ENCODE measurements around the gene EYS. TPM values are rescaled to one million over a fixed set of nuclear protein-coding genes. Genes with fewer than 3 reads are reported as not detected.

EYS gene
- total and polyA plus RNA-seq, 2 of the 13 experiments (the other 11 are each of a cell fraction or from before 2014, with no cell fraction given), result 0.04 to 0.07 TPM

DNA sequence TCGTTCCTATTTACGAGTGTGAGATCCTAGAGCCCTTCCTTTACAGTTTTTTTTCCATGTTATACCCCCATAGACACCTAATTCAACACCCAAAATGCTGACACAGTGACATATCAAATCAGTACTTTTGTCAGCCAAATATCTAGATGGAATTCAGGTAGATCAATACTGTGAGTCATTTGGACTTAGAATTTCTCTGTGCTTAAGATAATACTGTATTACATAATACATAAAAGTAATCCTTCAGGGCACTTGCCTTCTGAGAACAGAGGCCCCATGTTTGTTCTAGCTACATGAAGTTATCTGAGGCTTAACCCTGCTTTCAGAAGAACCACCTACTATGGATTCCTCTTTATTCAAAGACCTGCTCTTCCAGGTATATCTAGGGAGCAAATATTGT is 1448.3 kb downstream of the EYS start (continued):
- TF ChIP-seq, protein P1, sequence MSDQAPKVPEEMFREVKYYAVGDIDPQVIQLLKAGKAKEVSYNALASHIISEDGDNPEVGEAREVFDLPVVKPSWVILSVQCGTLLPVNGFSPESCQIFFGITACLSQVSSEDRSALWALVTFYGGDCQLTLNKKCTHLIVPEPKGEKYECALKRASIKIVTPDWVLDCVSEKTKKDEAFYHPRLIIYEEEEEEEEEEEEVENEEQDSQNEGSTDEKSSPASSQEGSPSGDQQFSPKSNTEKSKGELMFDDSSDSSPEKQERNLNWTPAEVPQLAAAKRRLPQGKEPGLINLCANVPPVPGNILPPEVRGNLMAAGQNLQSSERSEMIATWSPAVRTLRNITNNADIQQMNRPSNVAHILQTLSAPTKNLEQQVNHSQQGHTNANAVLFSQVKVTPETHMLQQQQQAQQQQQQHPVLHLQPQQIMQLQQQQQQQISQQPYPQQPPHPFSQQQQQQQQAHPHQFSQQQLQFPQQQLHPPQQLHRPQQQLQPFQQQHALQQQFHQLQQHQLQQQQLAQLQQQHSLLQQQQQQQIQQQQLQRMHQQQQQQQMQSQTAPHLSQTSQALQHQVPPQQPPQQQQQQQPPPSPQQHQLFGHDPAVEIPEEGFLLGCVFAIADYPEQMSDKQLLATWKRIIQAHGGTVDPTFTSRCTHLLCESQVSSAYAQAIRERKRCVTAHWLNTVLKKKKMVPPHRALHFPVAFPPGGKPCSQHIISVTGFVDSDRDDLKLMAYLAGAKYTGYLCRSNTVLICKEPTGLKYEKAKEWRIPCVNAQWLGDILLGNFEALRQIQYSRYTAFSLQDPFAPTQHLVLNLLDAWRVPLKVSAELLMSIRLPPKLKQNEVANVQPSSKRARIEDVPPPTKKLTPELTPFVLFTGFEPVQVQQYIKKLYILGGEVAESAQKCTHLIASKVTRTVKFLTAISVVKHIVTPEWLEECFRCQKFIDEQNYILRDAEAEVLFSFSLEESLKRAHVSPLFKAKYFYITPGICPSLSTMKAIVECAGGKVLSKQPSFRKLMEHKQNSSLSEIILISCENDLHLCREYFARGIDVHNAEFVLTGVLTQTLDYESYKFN (CRISPR knock-in tag; conservative IDR thresholded peaks at IDR 0.05), result 0 out of 2 replicates have a peak, but pooled peaks have one; percentile 43
- TF ChIP-seq HOXA7 (CRISPR knock-in tag; IDR thresholded peaks at IDR 0.05) (no peak), ISX (CRISPR knock-in tag; conservative IDR thresholded peaks at IDR 0.05) (no peak), THYN1 (CRISPR knock-in tag; IDR thresholded peaks at IDR 0.05; ENCODE audit: borderline replicate concordance, low read depth) (no peak), ZNF460 (CRISPR knock-in tag; IDR thresholded peaks at IDR 0.05; ENCODE audit: borderline replicate concordance) (no peak), ZBTB38 (CRISPR knock-in tag; IDR thresholded peaks at IDR 0.05) (no peak), PITX1 (CRISPR knock-in tag; IDR thresholded peaks at IDR 0.05) (peak; percentile 55; the same call in 1 of the 2 replicates), MAFF (IDR thresholded peaks at IDR 0.05; ENCODE audit: low read depth, low read length) (peak; percentile 57), ZFX (CRISPR knock-in tag; IDR thresholded peaks at IDR 0.05; ENCODE audit: low read depth) (no peak), ZIK1 (CRISPR knock-in tag; IDR thresholded peaks at IDR 0.05; ENCODE audit: borderline replicate concordance, low read depth) (no peak), ARNTL (CRISPR knock-in tag; IDR thresholded peaks at IDR 0.05) (no peak), NFE2L2 (IDR thresholded peaks at IDR 0.05; ENCODE audit: low read length) (no peak), TBX2 (CRISPR knock-in tag; IDR thresholded peaks at IDR 0.05; ENCODE audit: borderline replicate concordance) (no peak), GATA4 (IDR thresholded peaks at IDR 0.05; ENCODE audit: borderline replicate concordance, low read depth) (no peak)
- TF ChIP-seq, protein P2, sequence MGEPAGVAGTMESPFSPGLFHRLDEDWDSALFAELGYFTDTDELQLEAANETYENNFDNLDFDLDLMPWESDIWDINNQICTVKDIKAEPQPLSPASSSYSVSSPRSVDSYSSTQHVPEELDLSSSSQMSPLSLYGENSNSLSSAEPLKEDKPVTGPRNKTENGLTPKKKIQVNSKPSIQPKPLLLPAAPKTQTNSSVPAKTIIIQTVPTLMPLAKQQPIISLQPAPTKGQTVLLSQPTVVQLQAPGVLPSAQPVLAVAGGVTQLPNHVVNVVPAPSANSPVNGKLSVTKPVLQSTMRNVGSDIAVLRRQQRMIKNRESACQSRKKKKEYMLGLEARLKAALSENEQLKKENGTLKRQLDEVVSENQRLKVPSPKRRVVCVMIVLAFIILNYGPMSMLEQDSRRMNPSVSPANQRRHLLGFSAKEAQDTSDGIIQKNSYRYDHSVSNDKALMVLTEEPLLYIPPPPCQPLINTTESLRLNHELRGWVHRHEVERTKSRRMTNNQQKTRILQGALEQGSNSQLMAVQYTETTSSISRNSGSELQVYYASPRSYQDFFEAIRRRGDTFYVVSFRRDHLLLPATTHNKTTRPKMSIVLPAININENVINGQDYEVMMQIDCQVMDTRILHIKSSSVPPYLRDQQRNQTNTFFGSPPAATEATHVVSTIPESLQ (CRISPR knock-in tag; conservative IDR thresholded peaks at IDR 0.05), result no peak
- TF ChIP-seq, protein P3, sequence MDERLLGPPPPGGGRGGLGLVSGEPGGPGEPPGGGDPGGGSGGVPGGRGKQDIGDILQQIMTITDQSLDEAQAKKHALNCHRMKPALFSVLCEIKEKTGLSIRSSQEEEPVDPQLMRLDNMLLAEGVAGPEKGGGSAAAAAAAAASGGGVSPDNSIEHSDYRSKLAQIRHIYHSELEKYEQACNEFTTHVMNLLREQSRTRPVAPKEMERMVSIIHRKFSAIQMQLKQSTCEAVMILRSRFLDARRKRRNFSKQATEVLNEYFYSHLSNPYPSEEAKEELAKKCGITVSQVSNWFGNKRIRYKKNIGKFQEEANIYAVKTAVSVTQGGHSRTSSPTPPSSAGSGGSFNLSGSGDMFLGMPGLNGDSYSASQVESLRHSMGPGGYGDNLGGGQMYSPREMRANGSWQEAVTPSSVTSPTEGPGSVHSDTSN (CRISPR knock-in tag; IDR thresholded peaks at IDR 0.05), result no peak
- TF ChIP-seq, protein P4, sequence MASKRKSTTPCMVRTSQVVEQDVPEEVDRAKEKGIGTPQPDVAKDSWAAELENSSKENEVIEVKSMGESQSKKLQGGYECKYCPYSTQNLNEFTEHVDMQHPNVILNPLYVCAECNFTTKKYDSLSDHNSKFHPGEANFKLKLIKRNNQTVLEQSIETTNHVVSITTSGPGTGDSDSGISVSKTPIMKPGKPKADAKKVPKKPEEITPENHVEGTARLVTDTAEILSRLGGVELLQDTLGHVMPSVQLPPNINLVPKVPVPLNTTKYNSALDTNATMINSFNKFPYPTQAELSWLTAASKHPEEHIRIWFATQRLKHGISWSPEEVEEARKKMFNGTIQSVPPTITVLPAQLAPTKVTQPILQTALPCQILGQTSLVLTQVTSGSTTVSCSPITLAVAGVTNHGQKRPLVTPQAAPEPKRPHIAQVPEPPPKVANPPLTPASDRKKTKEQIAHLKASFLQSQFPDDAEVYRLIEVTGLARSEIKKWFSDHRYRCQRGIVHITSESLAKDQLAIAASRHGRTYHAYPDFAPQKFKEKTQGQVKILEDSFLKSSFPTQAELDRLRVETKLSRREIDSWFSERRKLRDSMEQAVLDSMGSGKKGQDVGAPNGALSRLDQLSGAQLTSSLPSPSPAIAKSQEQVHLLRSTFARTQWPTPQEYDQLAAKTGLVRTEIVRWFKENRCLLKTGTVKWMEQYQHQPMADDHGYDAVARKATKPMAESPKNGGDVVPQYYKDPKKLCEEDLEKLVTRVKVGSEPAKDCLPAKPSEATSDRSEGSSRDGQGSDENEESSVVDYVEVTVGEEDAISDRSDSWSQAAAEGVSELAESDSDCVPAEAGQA (IDR thresholded peaks at IDR 0.05; ENCODE audit: low read depth), result no peak
- TF ChIP-seq, protein P4 (CRISPR knock-in tag; IDR thresholded peaks at IDR 0.05; ENCODE audit: borderline replicate concordance), result no peak

Measured in HepG2 (cell line).